GM12878 (cell line): Measurements from ENCODE around the gene SOD2. TPM values are rescaled to one million over a fixed set of nuclear protein-coding genes. Genes with fewer than 3 reads are reported as not detected.

Source experiments
- ATAC-seq: fragments of 200-7000 bp; cut with Tn5 transposase; 3 replicates; pipeline ENCODE4 v1.9.1; 2020; ENCODE audit warnings: mild to moderate bottlenecking, moderate library complexity
- BruUV-seq: library from RNA; stranded (reverse); fragments of 400-500 nt; replicated peaks from 2 replicates; lab custom pipeline; 2021; lab: Mats Ljungman, UMichigan
- CTCF ChIA-PET: fragments of 300-600 bp; sonication (Branson Sonifier 250); formaldehyde crosslinking; extraction: SDS; loops from one replicate; lab custom pipeline; 2021; ENCODE audit warnings: inconsistent platforms; lab: Yijun Ruan, JAX
- POLR2A ChIA-PET: fragments of 350-600 bp; formaldehyde crosslinking; extraction: SDS; loops from one replicate; lab custom pipeline; 2021; ENCODE audit warnings: inconsistent platforms; lab: Charles Lee
- RAD21 ChIA-PET: fragments of 300-600 bp; sonication (Branson Sonifier 250); formaldehyde crosslinking; loops from one replicate; lab custom pipeline; 2023; ENCODE audit warnings: antibody characterized with exemption; ENCODE audit not compliant: unreplicated experiment; lab: Charles Lee
- SMC1A ChIA-PET: fragments of 300-600 bp; sonication (Branson Sonifier 250); formaldehyde crosslinking; loops from one replicate; lab custom pipeline; 2023; ENCODE audit not compliant: unreplicated experiment, uncharacterized antibody; lab: Charles Lee
- DNase-seq: peaks from one replicate; pipeline ENCODE4 v3.0.0-alpha.2; 2011; ENCODE audit warnings: low read depth, low spot score
- FAIRE-seq: peaks from 3 replicates; lab custom pipeline; 2011; peaks lifted over from hg19 to GRCh38; lab: Jason Lieb, UNC
- H2AFZ ChIP-seq: 2 replicates; pipeline ENCODE4 v1.6.0; 2011; ENCODE audit warnings: low read depth, low read length, control low read depth; ENCODE audit not compliant: control insufficient read depth
- H3K27ac ChIP-seq: 2 replicates; pipeline ENCODE4 v1.5.1; 2011; ENCODE audit warnings: control low read depth; ENCODE audit not compliant: control insufficient read depth, insufficient read depth
- H3K27me3 ChIP-seq, 2 experiments: replicated peaks in 1 of 2; 2 replicates each; pipeline versions ENCODE4 v1.6.0 to v1.6.1; 2011; ENCODE audit warnings: low read length in 1 of 2; ENCODE audit not compliant: control insufficient read depth in 2 of 2, insufficient read depth in 2 of 2
- H3K36me3 ChIP-seq, 2 experiments: 2 replicates each; pipeline ENCODE4 v1.5.1; 2011; ENCODE audit warnings: low read length in 1 of 2; ENCODE audit not compliant: control insufficient read depth in 2 of 2, insufficient read depth in 2 of 2
- H3K4me1 ChIP-seq: 2 replicates; pipeline ENCODE4 v1.6.1; 2011; ENCODE audit warnings: mild to moderate bottlenecking, low read length, moderate library complexity, mixed read lengths; ENCODE audit not compliant: control insufficient read depth, insufficient read depth
- H3K4me2 ChIP-seq: 2 replicates; pipeline ENCODE4 v1.6.0; 2011; ENCODE audit warnings: control low read depth; ENCODE audit not compliant: control insufficient read depth, insufficient read depth
- H3K4me3 ChIP-seq: fragments of 200-600 bp; sonication (generic); 2 replicates; pipeline ENCODE4 v1.5.1; 2016
- H3K79me2 ChIP-seq: 2 replicates; pipeline ENCODE4 v1.6.0; 2011; ENCODE audit warnings: low read length; ENCODE audit not compliant: control insufficient read depth, insufficient read depth
- H3K9ac ChIP-seq: 2 replicates; pipeline ENCODE4 v1.8.0; 2011; ENCODE audit warnings: low read length, control low read depth, mixed read lengths; ENCODE audit not compliant: control insufficient read depth, insufficient read depth
- H3K9me3 ChIP-seq: replicated peaks from 3 replicates; pipeline ENCODE4 v1.5.1; 2011; ENCODE audit warnings: mild to moderate bottlenecking, low read length; ENCODE audit not compliant: control insufficient read depth, insufficient read depth
- H4K20me1 ChIP-seq: 2 replicates; pipeline ENCODE4 v1.6.0; 2011; ENCODE audit not compliant: control insufficient read depth, insufficient read depth
- ATF3 ChIP-seq: IDR thresholded peaks from 2 replicates; pipeline ENCODE4 v1.6.1; 2011; ENCODE audit warnings: low read depth, mild to moderate bottlenecking, low read length, moderate library complexity, borderline replicate concordance; ENCODE audit errors: extremely low read depth
- BACH1 ChIP-seq: fragments of 450-650 bp; IDR thresholded peaks from 2 replicates; pipeline ENCODE4 v1.6.1; 2017; ENCODE audit warnings: mild to moderate bottlenecking, borderline replicate concordance
- BMI1 ChIP-seq: fragments of 450-650 bp; IDR thresholded peaks from 2 replicates; pipeline ENCODE4 v1.6.1; 2016; ENCODE audit warnings: mild to moderate bottlenecking, moderate library complexity, borderline replicate concordance
- CHD4 ChIP-seq: fragments of 200-600 bp; sonication (generic); IDR thresholded peaks from 2 replicates; pipeline ENCODE4 v1.6.1; 2016; ENCODE audit warnings: mild to moderate bottlenecking
- E4F1 ChIP-seq: fragments of 450-650 bp; IDR thresholded peaks from 2 replicates; pipeline ENCODE4 v1.6.1; 2018; ENCODE audit warnings: borderline replicate concordance, mild to moderate bottlenecking; ENCODE audit not compliant: partially characterized antibody
- ELK1 ChIP-seq: IDR thresholded peaks from 2 replicates; pipeline ENCODE4 v1.6.1; 2012; ENCODE audit warnings: low read depth, low read length, improper control_type of control experiment
- EP300 ChIP-seq, 2 experiments: fragments of 150-350 bp in 1 of 2; IDR thresholded peaks; 2 replicates each; pipeline ENCODE4 v1.6.1; 2011 to 2012; ENCODE audit warnings: low read depth in 2 of 2, low read length in 2 of 2, borderline replicate concordance in 1 of 2, improper control_type of control experiment in 1 of 2, inconsistent platforms in 1 of 2; ENCODE audit not compliant: control insufficient read depth in 1 of 2
- GATAD2B ChIP-seq: fragments of 450-650 bp; conservative IDR thresholded peaks from 2 replicates; pipeline ENCODE4 v1.6.1; 2017; ENCODE audit warnings: low read depth, mild to moderate bottlenecking, moderate library complexity
- IRF3 ChIP-seq: fragments of 450-650 bp; IDR thresholded peaks from 2 replicates; pipeline ENCODE4 v1.6.1; 2014; ENCODE audit warnings: mild to moderate bottlenecking
- IRF5 ChIP-seq: fragments of 450-650 bp; IDR thresholded peaks from 2 replicates; pipeline ENCODE4 v1.6.1; 2017; ENCODE audit warnings: borderline replicate concordance
- LARP7 ChIP-seq: fragments of 450-650 bp; IDR thresholded peaks from 2 replicates; pipeline ENCODE4 v1.6.1; 2017; ENCODE audit warnings: mild to moderate bottlenecking
- NBN ChIP-seq: fragments of 450-650 bp; IDR thresholded peaks from 2 replicates; pipeline ENCODE4 v1.6.1; 2016
- PKNOX1 ChIP-seq: fragments of 450-650 bp; IDR thresholded peaks from 2 replicates; pipeline ENCODE4 v1.6.1; 2016; ENCODE audit warnings: mild to moderate bottlenecking
- YBX1 ChIP-seq: fragments of 450-650 bp; IDR thresholded peaks from 2 replicates; pipeline ENCODE4 v1.6.1; 2016; ENCODE audit warnings: antibody characterized with exemption
- ZNF274 ChIP-seq: IDR thresholded peaks from one replicate; pipeline ENCODE4 v1.8.0; 2011; ENCODE audit not compliant: insufficient read length, insufficient read depth
- WGBS: methylation state at CpG from one replicate; pipeline ENCODE4 v1.1.6; 2016; ENCODE audit warnings: low lambda C conversion rate; ENCODE audit not compliant: insufficient replicate concordance, insufficient coverage; ENCODE audit errors: missing lambda C conversion rate; 5-methylcytosine and 5-hydroxymethylcytosine counted together
- in situ Hi-C: fragments of 300-500 bp; cut with MboI; formaldehyde crosslinking; loops from 9 replicates; pipeline ENCODE4 v1.14.3; 2018; ENCODE audit warnings: mixed read lengths
- intact Hi-C: fragments of 100-400 bp; cut with micrococcal nuclease; formaldehyde crosslinking; loops from one replicate; pipeline ENCODE4 v1.14.2; 2022; ENCODE audit not compliant: unreplicated experiment
- polyA plus RNA-seq, 11 experiments: library from polyadenylated mRNA; depleted of rRNA in 4 of 11; unstranded in 6 of 11; stranded (reverse) in 5 of 11; fragments of >200 nt; fragmentation: Nextera tagmentation in 4 of 11; fragmentation: Illumina TruSeq in 1 of 11; extraction: Ambion mirVana in 4 of 11; extraction: Trizol in 1 of 11; gene quantifications; 1 replicate in 1 of 11; 2 replicates in 10 of 11; pipeline versions ENCODE4 v1.2.1 to v1.2.3, GENCODE V29; 2011 to 2016; ENCODE audit warnings: inconsistent platforms in 2 of 11, missing spikeins in 2 of 11, low read depth in 1 of 11
- total RNA-seq, 4 experiments: library from RNA; depleted of rRNA in 3 of 4; stranded (reverse); fragments of >200 nt in 3 of 4; fragmentation: Illumina TruSeq in 1 of 4; extraction: Trizol in 1 of 4; gene quantifications; 2 replicates each; pipeline versions ENCODE4 v1.2.1 to v1.2.3, GENCODE V29; 2013 to 2021

SOD2 gene
- total and polyA plus RNA-seq, 10 of the 15 experiments (the other 5 are each of a cell fraction or from before 2014, with no cell fraction given) = 12.1 to 55.8 (median 39.1) TPM

- ATAC-seq (no peak), FAIRE-seq (no peak)
- no peak overlapping the region for H3K27ac ChIP-seq
- H4K20me1 ChIP-seq = no peaks in the 10 kb centered on the region
- H3K36me3 ChIP-seq = no peaks in the 10 kb centered on the region
- WGBS = 92% methylated on average over 7 of the region's 7 CpGs
- H3K9ac ChIP-seq = no peak overlapping the region
- no peaks in the 10 kb centered on the region; the same call in 2 of the 3 replicates for H3K9me3 ChIP-seq
- in situ Hi-C loops = loop anchor here (25.0 kb wide), 1 partner anchor 748 kb away; no protein-coding TSS in a partner anchor
- H3K4me3 ChIP-seq = no peak overlapping the region
- TF ChIP-seq GATAD2B = no peak
- TF ChIP-seq IRF5 = no peak
- no peak for TF ChIP-seq BMI1
- no peak for TF ChIP-seq LARP7
- TF ChIP-seq PKNOX1 = no peak
- TF ChIP-seq ELK1 = no peak
- TF ChIP-seq EP300 (IDR thresholded peaks at IDR 0.05; ENCODE audit: borderline replicate concordance in 1 of 2, control insufficient read depth in 1 of 2, low read depth in 2 of 2, low read length in 2 of 2) = no peak
- no peak for TF ChIP-seq NBN
- no peak for TF ChIP-seq YBX1
- no peak for TF ChIP-seq BACH1
- TF ChIP-seq CHD4 = no peak
- TF ChIP-seq ATF3 = no peak
- TF ChIP-seq IRF3 = no peak
- TF ChIP-seq E4F1 = no peak
- no peak for TF ChIP-seq ZNF274
- TF ChIP-seq, all 136 proteins: peak for 0
- ChIA-PET CTCF (no interaction called here), POLR2A (interaction anchor here (0.6 kb wide), 1 partner anchor 20 kb away, joined by 4 read pairs; no protein-coding TSS in a partner anchor), SMC1A (no interaction called here), RAD21 (no interaction called here)
- no TSS peak for BruUV-seq
- H3K4me2 ChIP-seq = no peak overlapping the region
- H3K79me2 ChIP-seq = no peaks in the 10 kb centered on the region
- intact Hi-C loops = no loop called here
- H3K27me3 ChIP-seq = no peaks in the 10 kb centered on the region
- H3K4me1 ChIP-seq = no peaks in the 10 kb centered on the region
- DNase-seq = no peak
- H2AFZ ChIP-seq = no peak overlapping the region
These were observed 20.9 kb upstream of the SOD2 start for GRCh38 chr6:159713984-159714383.
